ENCODE measurements around the gene RHBDF2.

DNA sequence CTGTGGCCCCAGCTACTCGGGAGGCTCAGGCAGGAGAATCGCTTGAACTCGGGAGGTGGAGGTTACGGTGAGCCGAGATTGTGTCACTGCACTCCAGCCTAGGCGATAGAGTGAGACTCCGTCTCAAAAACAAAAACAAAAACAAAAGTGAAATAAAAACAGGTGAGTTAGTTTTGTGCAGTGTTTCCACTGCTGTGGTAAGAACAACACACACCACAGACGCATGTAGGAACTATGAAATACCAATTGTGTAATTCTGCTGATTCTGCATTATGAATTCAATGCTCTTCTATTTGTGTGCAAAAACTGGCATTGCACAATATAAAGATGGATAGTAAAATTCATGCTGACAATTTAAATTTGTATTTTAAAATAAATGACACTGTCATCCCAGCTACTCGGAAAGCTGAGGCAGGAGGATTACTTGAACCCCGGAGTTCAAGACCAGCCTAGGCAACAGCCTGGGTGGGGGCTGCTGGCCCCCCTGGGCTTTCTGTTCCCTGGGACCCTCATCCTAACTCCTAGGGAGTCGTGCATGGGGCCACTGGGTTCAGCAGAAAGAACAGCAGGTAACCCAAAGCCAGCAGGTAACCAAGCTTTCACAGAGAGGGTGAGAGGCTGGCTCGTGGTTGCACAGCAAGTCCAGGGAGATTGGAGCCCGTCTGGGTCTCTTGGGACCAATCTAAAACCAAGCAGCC lies 10.6 kb upstream of the RHBDF2 start:
- no peak for TF ChIP-seq SIN3A (IDR thresholded peaks at IDR 0.05; ENCODE audit: borderline replicate concordance, insufficient read depth, low read length)
- no peak for TF ChIP-seq POLR2AphosphoS5 (IDR thresholded peaks at IDR 0.05; ENCODE audit: low read depth, low read length)
